ENCODE results near the gene PLIN5. TPM values are rescaled to one million over a fixed set of nuclear protein-coding genes. Genes with fewer than 3 reads are reported as not detected.

PLIN5 gene
- total RNA-seq, 2 donors from 2014 or later, result 3.7 to 3.9 TPM

GRCh38 chr19:4510435-4511255 lies 24.4 kb downstream of the PLIN5 start:
- no peaks in the 10 kb centered on the region for H3K4me1 ChIP-seq (ENCODE audit: control insufficient read depth, insufficient read depth, low read length)
- peaks cover 14% of the 10 kb centered on the region for H3K36me3 Mint-ChIP-seq (ENCODE audit: low read depth)
- DNase-seq, result no peak
- no peak for TF ChIP-seq CTCF (conservative IDR thresholded peaks at IDR 0.05)
- H3K9me3 Mint-ChIP-seq, result no peaks in the 10 kb centered on the region
- no peak overlapping the region for H3K9ac ChIP-seq (ENCODE audit: extremely low read depth, low read length, poor library complexity, severe bottlenecking)
- no peak overlapping the region for H3K4me3 Mint-ChIP-seq
- H3K36me3 ChIP-seq (ENCODE audit: control insufficient read depth, insufficient read depth, low read length), result no peaks in the 10 kb centered on the region
- WGBS, 2 experiments (ENCODE audit: insufficient coverage in 1 of 2, insufficient read length in 1 of 2), result 89 to 91% methylated on average over 31 to 37 of the region's 37 CpGs
- H3K9me3 ChIP-seq (ENCODE audit: control insufficient read depth, low read length), result no peaks in the 10 kb centered on the region
- peaks cover 36% of the 10 kb centered on the region for H3K27me3 Mint-ChIP-seq (ENCODE audit: insufficient read depth)
- H3K4me1 Mint-ChIP-seq, result no peaks in the 10 kb centered on the region
- no peak overlapping the region for H3K27ac ChIP-seq (ENCODE audit: low read depth, low read length)
- H3K27me3 ChIP-seq (ENCODE audit: control insufficient read depth, insufficient read depth, low read length, poor library complexity, severe bottlenecking), result no peaks in the 10 kb centered on the region
- no peak overlapping the region for H3K27ac Mint-ChIP-seq
- no peak overlapping the region for H3K4me3 ChIP-seq (ENCODE audit: low read length)

GRCh38 chr19:4508698-4509097 lies 26.3 kb downstream of the PLIN5 start:
- Histone ChIP-seq H3K4me3 (ENCODE audit: low read length) (no peak overlapping the region), H3K36me3 (ENCODE audit: control insufficient read depth, insufficient read depth, low read length) (peaks cover 2% of the 10 kb centered on the region), H3K27me3 (ENCODE audit: control insufficient read depth, insufficient read depth, low read length, poor library complexity, severe bottlenecking) (no peaks in the 10 kb centered on the region), H3K9me3 (ENCODE audit: control insufficient read depth, low read length) (no peaks in the 10 kb centered on the region), H3K27ac (ENCODE audit: low read depth, low read length) (no peak overlapping the region), H3K4me1 (ENCODE audit: control insufficient read depth, insufficient read depth, low read length) (no peaks in the 10 kb centered on the region), H3K9ac (ENCODE audit: extremely low read depth, low read length, poor library complexity, severe bottlenecking) (no peak overlapping the region)
- Mint-ChIP-seq H3K9me3 (no peaks in the 10 kb centered on the region), H3K4me1 (no peaks in the 10 kb centered on the region), H3K36me3 (ENCODE audit: low read depth) (peaks cover 24% of the 10 kb centered on the region), H3K27ac (no peak overlapping the region), H3K4me3 (no peak overlapping the region), H3K27me3 (ENCODE audit: insufficient read depth) (peaks cover 24% of the 10 kb centered on the region)
- DNase-seq, result no peak
- WGBS, 2 experiments (ENCODE audit: insufficient coverage in 1 of 2, insufficient read length in 1 of 2), result 98 to 100% methylated on average over 12 to 19 of the region's 21 CpGs
- no peak for TF ChIP-seq CTCF (conservative IDR thresholded peaks at IDR 0.05)

- Histone ChIP-seq H3K4me3 (ENCODE audit: low read length) (no peak overlapping the region), H3K9ac (ENCODE audit: extremely low read depth, low read length, poor library complexity, severe bottlenecking) (no peak overlapping the region), H3K9me3 (ENCODE audit: control insufficient read depth, low read length) (no peaks in the 10 kb centered on the region), H3K27me3 (ENCODE audit: control insufficient read depth, insufficient read depth, low read length, poor library complexity, severe bottlenecking) (no peaks in the 10 kb centered on the region), H3K4me1 (ENCODE audit: control insufficient read depth, insufficient read depth, low read length) (no peaks in the 10 kb centered on the region), H3K36me3 (ENCODE audit: control insufficient read depth, insufficient read depth, low read length) (peaks cover 2% of the 10 kb centered on the region), H3K27ac (ENCODE audit: low read depth, low read length) (no peak overlapping the region)
- Mint-ChIP-seq H3K9me3 (no peaks in the 10 kb centered on the region), H3K4me3 (no peak overlapping the region), H3K36me3 (ENCODE audit: low read depth) (peaks cover 24% of the 10 kb centered on the region), H3K27ac (peak overlapping the region; percentile 17), H3K4me1 (no peaks in the 10 kb centered on the region), H3K27me3 (ENCODE audit: insufficient read depth) (peaks cover 22% of the 10 kb centered on the region)
- TF ChIP-seq CTCF (conservative IDR thresholded peaks at IDR 0.05), result no peak
- no peak for DNase-seq
- 89 to 91% methylated on average over 9 to 17 of the region's 17 CpGs for WGBS, 2 experiments (ENCODE audit: insufficient coverage in 1 of 2, insufficient read length in 1 of 2)
These were observed 27.2 kb downstream of the PLIN5 start for GRCh38 chr19:4507804-4508203.
